ENCODE results near the gene WDTC1.
A peak's percentile ranks its signal among the peaks of the same experiment; 100 is the strongest.

GRCh38 chr1:27301052-27301422 is 66.6 kb downstream of the WDTC1 start:
- peak; percentile 55 for TF ChIP-seq CTCF (IDR thresholded peaks at IDR 0.05)
- TF ChIP-seq EZH2 (IDR thresholded peaks at IDR 0.05; ENCODE audit: borderline replicate concordance, insufficient read depth, low read depth, low read length, poor library complexity, severe bottlenecking): no peak

All from B cell (primary cell).